ENCODE measurements around the gene SKOR1.

SKOR1 gene

GRCh38 chr15:67819636-67820035 is 5.7 kb upstream of the SKOR1 start:
- DNase-seq = no peak

- DNase-seq = peak in 1 of 3 experiments; percentile 9
Observed at GRCh38 chr15:67820122-67820991, 5.0 kb upstream of the SKOR1 start.

- peak in 1 of 3 experiments; percentile 51 for DNase-seq
Observed at GRCh38 chr15:67820992-67821783, 4.1 kb upstream of the SKOR1 start.

- peak in 2 of 3 experiments; percentile 85 to 93 for DNase-seq
Observed at GRCh38 chr15:67821784-67822440, 3.4 kb upstream of the SKOR1 start.

GRCh38 chr15:67822537-67823313 is 2.6 kb upstream of the SKOR1 start:
- peak in 2 of 3 experiments; percentile 77 to 79 for DNase-seq

- peak; percentile 6 to 82 (median 79) for DNase-seq
Observed at GRCh38 chr15:67823314-67824196, 1.8 kb upstream of the SKOR1 start.

GRCh38 chr15:67824197-67824968 is 926 bp upstream of the SKOR1 start:
- DNase-seq = peak in 1 of 3 experiments; percentile 42

GRCh38 chr15:67825881-67826716 is 790 bp downstream of the SKOR1 start:
- peak in 2 of 3 experiments; percentile 55 to 68 for DNase-seq

GRCh38 chr15:67826717-67827561 is 1.6 kb downstream of the SKOR1 start:
- DNase-seq = no peak

GRCh38 chr15:67827562-67828277 is 2.4 kb downstream of the SKOR1 start:
- DNase-seq = no peak

GRCh38 chr15:67828278-67828968 is 3.1 kb downstream of the SKOR1 start:
- no peak for DNase-seq

GRCh38 chr15:67828969-67829646 is 3.8 kb downstream of the SKOR1 start:
- no peak for DNase-seq

GRCh38 chr15:67829647-67830504 is 4.6 kb downstream of the SKOR1 start:
- no peak for DNase-seq

GRCh38 chr15:67831363-67831762 is 6.1 kb downstream of the SKOR1 start:
- DNase-seq = no peak

- DNase-seq = peak in 1 of 3 experiments; percentile 56
Observed at GRCh38 chr15:67832031-67832551, 6.8 kb downstream of the SKOR1 start.

All from NCI-H1417 (cell line).